KMS-11 (cell line): ENCODE results near the gene PRRT1.

Source experiments
- H2AFZ ChIP-seq: fragments of 200-600 bp; sonication (generic); 2 replicates; pipeline ENCODE4 v1.6.1; 2016; ENCODE audit warnings: antibody characterized with exemption, mixed run types, low read depth
- H3K27ac ChIP-seq: fragments of 200-600 bp; sonication (generic); 2 replicates; pipeline ENCODE4 v1.6.1; 2016; ENCODE audit warnings: mild to moderate bottlenecking, mixed run types
- H3K27me3 ChIP-seq: fragments of 200-600 bp; sonication (generic); 2 replicates; pipeline ENCODE4 v1.6.1; 2017; ENCODE audit warnings: mild to moderate bottlenecking, low read depth, mixed run types, moderate library complexity; ENCODE audit not compliant: insufficient read depth
- H3K36me3 ChIP-seq: fragments of 200-600 bp; sonication (generic); 2 replicates; pipeline ENCODE4 v1.6.1; 2017; ENCODE audit warnings: mild to moderate bottlenecking, mixed run types; ENCODE audit not compliant: insufficient read depth
- H3K4me1 ChIP-seq: fragments of 200-600 bp; sonication (generic); 2 replicates; pipeline ENCODE4 v1.6.1; 2016; ENCODE audit warnings: mild to moderate bottlenecking, low read depth, mixed run types; ENCODE audit not compliant: poor library complexity, severe bottlenecking
- H3K4me2 ChIP-seq: fragments of 200-600 bp; sonication (generic); 2 replicates; pipeline ENCODE4 v1.7.0; 2016; ENCODE audit warnings: mild to moderate bottlenecking, mixed run types
- H3K4me3 ChIP-seq: fragments of 200-600 bp; sonication (generic); IDR thresholded peaks from 2 replicates; pipeline ENCODE4 v1.6.1; 2017; ENCODE audit warnings: low read depth, low read length, mixed read lengths; ENCODE audit not compliant: insufficient read depth
- H3K79me2 ChIP-seq: fragments of 200-600 bp; sonication (generic); 2 replicates; pipeline ENCODE4 v1.6.1; 2016; ENCODE audit warnings: low read depth, mixed run types; ENCODE audit not compliant: insufficient read depth
- H3K9ac ChIP-seq: fragments of 200-600 bp; sonication (generic); 2 replicates; pipeline ENCODE4 v1.6.1; 2016; ENCODE audit warnings: mild to moderate bottlenecking, mixed run types
- H4K20me1 ChIP-seq: fragments of 200-600 bp; sonication (generic); 2 replicates; pipeline ENCODE4 v1.6.1; 2016; ENCODE audit warnings: mild to moderate bottlenecking, mixed run types; ENCODE audit not compliant: insufficient read depth
- CTCF ChIP-seq: fragments of 200-600 bp; sonication (generic); conservative IDR thresholded peaks from 2 replicates; pipeline ENCODE4 v1.6.1; 2017; ENCODE audit warnings: low read depth, mild to moderate bottlenecking, antibody characterized with exemption, low read length, moderate library complexity, mixed read lengths

The PRRT1 gene

GRCh38 chr6:32181915-32182529 lies 30.3 kb upstream of the PRRT1 start:
- Histone ChIP-seq H3K4me3 (no peak overlapping the region), H3K27me3 (no peaks in the 10 kb centered on the region), H3K9ac (no peak overlapping the region), H3K4me1 (peaks cover 7% of the 10 kb centered on the region), H3K27ac (no peak overlapping the region), H3K4me2 (no peak overlapping the region), H3K79me2 (no peaks in the 10 kb centered on the region), H4K20me1 (no peaks in the 10 kb centered on the region), H3K36me3 (no peaks in the 10 kb centered on the region), H2AFZ (no peak overlapping the region)
- no peak for TF ChIP-seq CTCF

GRCh38 chr6:32181148-32181702 lies 29.5 kb upstream of the PRRT1 start:
- no peak overlapping the region for H3K9ac ChIP-seq

GRCh38 chr6:32179766-32180405 lies 28.1 kb upstream of the PRRT1 start:
- no peaks in the 10 kb centered on the region for H3K79me2 ChIP-seq
- no peak for TF ChIP-seq CTCF
- no peak overlapping the region for H2AFZ ChIP-seq
- H3K27ac ChIP-seq, result no peak overlapping the region
- no peaks in the 10 kb centered on the region for H3K36me3 ChIP-seq
- no peaks in the 10 kb centered on the region for H4K20me1 ChIP-seq
- H3K4me3 ChIP-seq, result no peak overlapping the region
- peaks cover 21% of the 10 kb centered on the region for H3K4me1 ChIP-seq
- H3K27me3 ChIP-seq, result no peaks in the 10 kb centered on the region
- no peak overlapping the region for H3K4me2 ChIP-seq
- H3K9ac ChIP-seq, result no peak overlapping the region

More at GRCh38 chr6:32181148-32181702, 29.5 kb upstream of the PRRT1 start:
- Histone ChIP-seq H3K27ac (no peak overlapping the region), H2AFZ (no peak overlapping the region), H3K27me3 (no peaks in the 10 kb centered on the region), H3K4me3 (no peak overlapping the region), H3K4me1 (peaks cover 15% of the 10 kb centered on the region), H3K79me2 (no peaks in the 10 kb centered on the region), H3K4me2 (no peak overlapping the region), H3K36me3 (no peaks in the 10 kb centered on the region), H4K20me1 (no peaks in the 10 kb centered on the region)
- no peak for TF ChIP-seq CTCF

- TF ChIP-seq CTCF, result no peak
- Histone ChIP-seq H3K36me3 (no peaks in the 10 kb centered on the region), H3K79me2 (no peaks in the 10 kb centered on the region), H3K4me1 (peaks cover 21% of the 10 kb centered on the region), H3K4me2 (peak overlapping the region; percentile 97), H3K4me3 (no peak overlapping the region), H3K27me3 (no peaks in the 10 kb centered on the region), H3K27ac (peak overlapping the region; percentile 72), H2AFZ (peak overlapping the region; percentile 68; the same call in 1 of the 2 replicates), H3K9ac (peak overlapping the region; percentile 67; the same call in 1 of the 2 replicates), H4K20me1 (no peaks in the 10 kb centered on the region)
Observed at GRCh38 chr6:32178547-32179440, 27.1 kb upstream of the PRRT1 start.
